ENCODE results near the gene KIF20B. TPM values are rescaled to one million over a fixed set of nuclear protein-coding genes. Genes with fewer than 3 reads are reported as not detected.
"Not testable (repeated sequence)": the region's sequence is repeated elsewhere in the genome, so short reads cannot be mapped to it uniquely, and the experiment has no call there.

KIF20B gene
- total RNA-seq, 1 experiment from 2014 or later: 48.3 TPM

GRCh38 chr10:89815049-89815853, 113.9 kb downstream of the KIF20B start:
- Histone ChIP-seq H3K4me1 (peaks cover 9% of the 10 kb centered on the region), H3K36me3 (no peaks in the 10 kb centered on the region), H3K27ac (no peak overlapping the region), H3K4me3 (no peak overlapping the region), H3K27me3 (no peaks in the 10 kb centered on the region), H3K9me3 (replicated peaks) (no peaks in the 10 kb centered on the region)
- no peak for DNase-seq

DNA sequence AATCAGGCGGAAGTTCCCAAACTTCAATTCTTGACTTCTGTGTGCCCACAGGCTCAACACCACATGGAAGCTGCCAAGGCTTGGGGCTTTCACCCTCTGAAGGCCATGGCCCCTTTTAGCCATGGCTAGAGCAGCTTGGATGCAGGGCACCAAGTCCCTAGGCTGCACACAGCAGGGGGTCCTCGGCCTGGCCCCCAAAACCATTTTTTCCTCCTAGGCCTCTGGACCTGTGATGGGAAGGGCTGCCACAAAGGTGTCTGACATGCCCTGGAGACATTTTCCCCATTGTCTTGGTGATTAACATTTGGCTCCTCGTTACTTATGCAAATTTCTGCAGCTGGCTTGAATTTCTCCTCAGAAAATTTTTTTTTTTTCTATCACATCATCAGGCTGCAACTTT, 117.6 kb downstream of the KIF20B start:
- H3K9me3 ChIP-seq (replicated peaks); DNase-seq: not testable (repeated sequence)

More for the DNA sequence above, 117.6 kb downstream of the KIF20B start:
- not testable (repeated sequence) for H3K27ac ChIP-seq, H3K4me3 ChIP-seq, H3K36me3 ChIP-seq, H3K4me1 ChIP-seq, H3K27me3 ChIP-seq

Other genes with a start within 250 kb of the KIF20B start
- 0.15 and 0.18 TPM in 2 replicates for gene SLC16A12, start 166.0 kb upstream of the KIF20B start, total RNA-seq (2014; rRNA removed; shearing (Covaris generic))
- gene PANK1, start 56.3 kb upstream of the KIF20B start, total RNA-seq (2014; rRNA removed; shearing (Covaris generic)): 13.6 and 14.2 TPM in 2 replicates